ENCODE results near the gene SLC38A4.
"Not testable (repeated sequence)": the region's sequence is repeated elsewhere in the genome, so short reads cannot be mapped to it uniquely, and the experiment has no call there.

The SLC38A4 gene

DNA sequence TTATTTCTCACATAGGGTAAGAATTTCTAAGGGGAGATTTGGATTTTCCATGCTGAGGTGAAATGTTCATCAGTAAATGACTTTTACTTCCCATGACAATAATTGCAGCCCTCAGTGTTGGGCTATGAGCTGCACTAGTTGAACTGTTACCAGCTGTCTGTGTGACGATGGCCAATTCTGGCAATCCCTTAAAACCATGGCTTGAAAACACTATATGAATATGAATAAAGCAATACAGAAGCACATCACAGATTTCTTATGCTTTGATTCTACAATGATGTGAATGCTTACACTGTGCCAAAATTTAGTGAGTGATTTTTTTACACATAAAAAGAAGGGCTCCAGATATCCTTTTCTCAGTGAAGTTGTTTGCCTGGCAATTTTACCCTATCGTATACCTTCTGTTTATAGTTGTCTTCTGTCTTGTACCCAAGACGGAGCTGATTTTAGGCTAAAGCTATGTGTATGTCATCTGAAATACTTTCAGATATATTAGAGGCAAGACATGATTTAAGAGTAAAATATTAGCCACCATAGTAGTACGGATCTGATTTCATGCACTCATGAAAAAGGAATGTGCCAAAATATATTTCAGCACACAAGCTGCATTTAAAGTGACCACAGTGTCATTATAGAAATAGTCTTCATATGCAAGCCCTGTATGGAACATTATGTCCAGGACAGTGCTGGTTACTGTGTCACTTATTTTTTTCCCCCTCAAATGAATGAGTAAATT is 52.0 kb downstream of the SLC38A4 start:
- DNase-seq: no peak

DNA sequence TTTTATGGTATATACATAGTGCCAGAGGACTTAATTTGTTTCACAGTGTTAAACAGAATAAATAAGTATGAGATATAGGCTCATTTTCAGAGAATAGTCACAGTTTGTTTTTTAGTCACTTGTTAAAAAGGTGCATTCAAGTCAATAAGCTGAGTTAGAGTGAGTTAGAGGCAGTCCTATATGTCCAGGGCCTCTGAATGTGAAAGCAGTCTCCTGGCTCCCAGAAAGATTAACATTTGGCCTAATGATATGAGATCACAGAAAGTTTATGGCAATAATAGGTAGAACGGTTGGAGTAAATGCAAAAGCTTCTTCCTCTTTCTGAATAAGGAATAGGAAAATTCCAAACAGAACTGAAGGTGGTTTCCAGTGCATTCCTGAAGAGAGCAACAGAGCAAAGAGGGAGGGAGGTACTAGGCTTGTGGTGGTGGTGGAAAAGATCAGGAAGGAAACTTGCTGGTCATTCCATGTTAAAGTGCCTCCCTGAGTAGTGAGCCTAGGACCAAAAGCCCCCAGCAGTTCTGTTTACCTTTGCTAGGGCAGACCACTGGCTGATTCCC is 54.4 kb downstream of the SLC38A4 start:
- DNase-seq: no peak

DNA sequence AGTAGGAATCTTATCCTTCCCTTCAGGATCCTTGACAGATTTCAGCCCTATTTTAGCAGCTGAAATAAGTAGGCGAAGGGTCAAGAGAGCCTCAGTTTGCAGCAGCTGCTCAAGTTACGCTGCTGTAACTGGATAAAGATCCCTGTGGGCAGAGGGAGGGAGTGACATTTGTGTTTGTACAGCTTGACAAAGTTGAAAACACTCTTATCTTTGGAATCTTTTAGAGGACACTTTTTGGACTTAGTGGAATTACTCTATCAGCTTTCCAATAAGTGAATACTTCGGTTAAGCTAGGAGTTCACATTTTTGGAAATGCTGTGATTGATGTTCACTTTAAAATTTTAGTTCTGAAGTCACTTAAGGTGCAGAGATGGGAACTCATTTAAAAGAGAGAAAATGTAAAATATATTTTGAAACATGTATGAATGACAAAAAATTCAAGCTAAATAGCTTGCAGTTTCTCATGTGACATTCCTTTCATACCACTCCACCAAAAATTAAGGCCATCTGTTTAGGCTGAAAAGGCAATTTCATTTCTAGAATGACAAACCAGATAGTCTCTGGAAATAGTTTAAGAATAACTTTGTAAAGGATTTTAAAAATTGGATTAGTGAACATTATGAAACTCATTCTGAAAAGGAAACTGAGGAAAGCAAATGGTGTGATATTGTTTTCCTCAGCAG is 55.2 kb downstream of the SLC38A4 start:
- no peak for DNase-seq

DNA sequence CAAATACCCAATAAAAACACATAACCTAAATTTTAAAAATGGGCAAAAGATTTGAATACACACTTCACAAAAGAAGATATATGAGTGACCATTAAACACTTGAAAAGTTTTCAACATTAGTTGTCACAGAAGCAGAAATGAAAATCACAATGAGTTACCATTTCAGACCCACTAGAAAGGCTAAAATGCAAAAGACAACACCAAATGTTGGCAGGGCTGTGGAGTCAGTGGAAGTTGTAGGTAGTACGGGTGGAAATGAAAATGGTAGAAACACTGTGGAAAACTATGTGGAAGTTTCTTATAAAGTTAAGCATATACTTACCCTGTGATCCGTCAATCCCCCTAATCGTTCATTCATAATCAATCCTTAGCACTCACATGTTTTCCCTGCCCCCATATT is 61.8 kb downstream of the SLC38A4 start:
- no peak for DNase-seq

DNA sequence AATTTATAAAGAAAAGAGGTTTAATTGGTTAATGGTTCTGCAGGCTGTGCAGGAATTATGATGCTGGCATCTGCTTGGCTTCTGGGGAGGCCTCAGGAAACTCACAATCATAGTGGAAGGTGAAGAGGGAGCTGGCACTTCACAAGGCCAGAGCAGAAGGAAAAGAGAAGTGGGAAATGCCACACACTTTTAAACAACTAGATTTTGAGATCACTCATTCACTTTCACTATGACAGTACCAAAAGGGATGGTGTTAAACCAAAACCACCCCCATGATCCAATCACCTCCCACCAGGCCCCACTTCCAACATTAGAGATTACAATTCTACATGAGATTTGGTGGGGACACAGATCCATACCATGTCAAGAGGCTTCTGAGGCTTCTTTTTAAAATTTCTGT is 62.6 kb downstream of the SLC38A4 start:
- no peak for DNase-seq

DNA sequence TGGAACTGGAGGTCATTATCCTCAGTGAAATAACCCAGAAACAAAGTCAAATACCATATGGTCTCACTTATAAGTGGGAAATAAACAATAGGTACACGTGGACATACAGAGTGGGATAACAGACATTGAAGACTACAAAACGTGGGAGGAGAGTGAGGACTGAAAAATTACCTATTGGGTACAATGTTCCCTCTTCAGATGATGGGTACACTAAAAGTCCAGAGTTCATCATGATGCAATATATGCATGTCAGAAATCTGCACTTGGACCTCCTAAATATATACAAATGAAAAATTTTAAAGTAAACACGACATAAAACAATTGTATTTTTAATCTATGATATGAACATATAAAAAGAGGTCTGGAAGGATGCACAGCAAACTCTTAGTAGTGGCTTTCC is 71.2 kb downstream of the SLC38A4 start:
- no peak for DNase-seq

DNA sequence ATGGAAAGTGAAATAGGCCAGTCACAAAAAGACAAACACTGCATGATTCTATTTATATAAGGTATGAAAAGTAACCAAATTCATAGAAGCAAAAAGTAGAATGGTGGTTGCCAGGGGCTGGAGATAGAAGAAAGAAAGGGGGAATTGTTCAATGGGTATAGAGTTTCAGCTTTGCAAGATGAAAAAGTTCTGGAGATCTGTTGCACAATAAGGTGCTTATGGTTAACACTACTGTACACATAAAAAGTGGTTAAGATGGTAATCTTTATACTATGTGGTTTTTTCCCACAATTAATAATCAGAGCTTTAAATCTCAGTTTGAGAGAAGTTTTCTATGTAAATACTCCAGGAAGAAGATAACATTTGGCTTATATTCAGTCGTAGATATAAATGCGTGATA is 73.4 kb downstream of the SLC38A4 start:
- no peak for DNase-seq

DNA sequence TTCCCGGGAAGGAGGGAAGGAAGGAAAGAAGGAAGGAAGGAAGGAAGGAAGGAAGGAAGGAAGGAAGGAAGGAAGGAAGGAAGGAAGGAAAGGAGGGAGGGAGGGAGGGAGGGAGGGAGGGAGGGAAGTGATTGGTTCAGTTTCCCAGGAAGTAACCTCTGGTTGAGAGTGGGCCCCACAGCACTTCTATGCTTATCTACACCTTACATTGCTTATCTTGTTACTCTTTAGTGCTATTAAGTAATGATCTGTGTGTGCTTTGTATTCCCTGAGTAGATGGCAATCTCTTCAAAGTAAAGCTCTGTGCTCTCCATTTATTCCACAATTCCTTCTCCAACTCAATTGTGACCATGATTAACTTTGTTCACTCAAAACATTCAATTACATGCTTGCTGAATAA is 74.6 kb downstream of the SLC38A4 start:
- no peak for DNase-seq

DNA sequence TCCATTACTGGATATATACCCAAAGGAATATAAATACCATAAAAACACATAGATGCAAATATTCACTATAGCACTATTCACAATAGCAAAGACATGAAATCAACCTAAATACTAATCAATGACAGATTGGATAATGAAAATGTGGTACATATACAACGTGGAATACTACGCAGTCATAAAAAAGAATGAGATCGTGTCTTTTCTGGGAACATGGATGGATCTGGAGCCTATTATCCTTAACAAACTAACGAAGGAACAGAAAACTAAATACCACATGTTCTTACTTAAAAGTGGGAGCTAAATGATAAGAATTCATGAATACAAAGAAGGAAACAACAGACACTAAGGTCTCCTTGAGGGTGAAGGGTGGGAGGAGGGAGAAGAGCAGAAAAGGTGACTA is 76.5 kb downstream of the SLC38A4 start:
- no peak for DNase-seq

DNA sequence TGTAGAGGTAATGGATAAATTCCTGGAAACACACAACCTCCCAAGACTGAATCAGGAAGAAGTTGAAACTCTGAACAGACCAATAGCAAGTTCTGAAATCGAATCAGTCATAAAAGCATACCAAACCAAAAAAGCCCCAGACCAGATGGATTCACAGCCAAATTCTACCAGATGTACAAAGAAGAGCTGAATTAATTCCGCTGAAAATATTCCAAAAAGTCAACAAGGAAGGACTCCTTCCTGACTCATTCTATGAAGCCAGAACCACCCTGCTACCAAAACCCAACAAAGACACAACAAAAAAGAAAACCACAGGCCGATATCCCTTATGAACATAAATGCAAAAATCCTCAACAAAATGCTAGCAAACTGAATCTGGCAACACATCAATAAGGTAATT is 81.5 kb downstream of the SLC38A4 start:
- DNase-seq: no peak

DNA sequence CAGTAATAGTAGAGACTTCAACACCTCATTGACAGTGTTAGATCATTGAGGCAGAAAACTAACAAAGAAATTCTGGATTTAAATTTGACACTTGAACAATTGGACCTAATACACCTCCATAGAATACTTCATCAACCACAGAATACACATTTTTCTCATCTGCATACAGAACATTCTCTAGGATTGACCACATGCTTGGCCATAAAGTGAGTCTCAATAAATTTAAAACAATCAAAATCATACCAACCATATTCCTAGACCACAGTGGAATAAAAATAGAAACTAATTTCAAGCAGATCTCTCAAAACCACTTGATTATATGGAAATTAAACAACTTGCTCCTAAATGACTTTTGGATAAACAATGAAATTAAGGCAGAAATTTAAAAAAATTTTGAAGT is 82.3 kb downstream of the SLC38A4 start:
- DNase-seq: no peak

DNA sequence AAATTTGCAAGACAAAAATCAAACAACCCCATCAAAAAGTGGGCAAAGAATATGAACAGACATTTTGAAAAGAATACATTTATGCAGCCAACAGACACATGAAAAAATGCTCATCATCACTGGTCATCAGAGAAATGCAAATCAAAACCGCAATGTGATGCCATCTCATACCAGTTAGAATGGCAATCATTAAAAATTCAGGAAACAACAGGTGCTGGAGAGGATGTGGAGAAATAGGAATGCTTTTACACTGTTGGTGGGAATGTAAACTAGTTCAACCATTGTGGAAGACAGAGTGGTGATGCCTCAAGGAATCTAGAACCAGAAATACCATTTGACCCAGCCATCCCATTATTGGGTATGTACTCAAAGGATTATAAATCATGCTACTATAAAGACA is 83.5 kb downstream of the SLC38A4 start:
- not testable (repeated sequence) for DNase-seq

DNA sequence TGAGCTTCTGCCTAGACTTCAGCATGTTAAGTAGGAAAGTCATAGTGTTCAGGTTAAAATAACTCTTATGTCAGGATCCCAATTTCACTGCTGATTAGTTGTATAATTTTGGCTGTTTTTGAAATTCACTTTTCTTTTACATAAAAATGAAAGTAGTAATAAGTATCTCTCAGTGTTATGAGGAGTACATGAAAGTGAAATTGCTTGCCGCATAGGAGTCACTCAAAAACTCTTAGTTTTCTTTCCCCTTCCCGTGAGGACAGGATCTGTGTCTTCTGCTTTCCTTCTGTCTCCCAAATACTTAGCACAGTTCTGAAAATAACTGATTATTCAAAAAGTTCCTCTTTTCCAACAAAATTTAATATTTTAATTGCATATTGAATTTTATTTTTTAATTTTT is 100.5 kb downstream of the SLC38A4 start:
- DNase-seq: no peak

DNA sequence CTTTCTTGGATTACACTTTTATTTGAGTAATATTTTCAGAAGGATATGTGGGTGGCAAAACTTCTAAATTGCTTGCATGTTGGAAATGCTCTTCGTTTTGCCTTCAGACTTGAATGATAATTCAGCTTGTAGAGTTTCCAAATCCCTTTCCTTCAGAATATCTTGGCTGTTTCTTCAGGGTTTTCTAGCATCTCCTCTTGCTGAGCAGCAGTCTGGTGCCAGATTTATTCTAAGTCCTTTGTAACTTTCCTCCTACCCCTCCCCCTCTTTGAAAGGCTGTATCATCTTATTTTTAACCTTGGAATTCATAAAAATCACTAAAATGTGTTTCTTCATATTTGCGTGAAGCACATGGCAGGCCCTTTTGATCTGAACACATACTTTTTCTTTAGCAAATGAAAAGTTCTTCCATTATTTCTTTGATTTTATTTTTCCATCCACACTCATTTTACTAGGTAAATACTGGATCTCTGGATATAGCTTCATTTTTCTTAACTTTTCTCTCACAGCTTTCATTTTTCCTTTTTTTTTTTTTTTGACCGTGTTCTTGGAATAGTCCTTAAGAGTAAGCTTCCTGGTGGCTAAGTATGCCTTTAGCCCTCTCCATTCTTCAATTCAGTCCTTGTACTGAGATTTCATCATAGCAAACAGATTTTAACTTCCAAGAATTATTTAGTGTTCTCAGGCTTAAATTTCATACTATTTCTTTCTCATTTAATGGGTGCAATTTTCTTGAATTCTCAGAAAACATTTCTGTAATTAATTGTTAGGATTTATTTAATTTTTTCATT is 102.0 kb downstream of the SLC38A4 start:
- no peak for DNase-seq

DNA sequence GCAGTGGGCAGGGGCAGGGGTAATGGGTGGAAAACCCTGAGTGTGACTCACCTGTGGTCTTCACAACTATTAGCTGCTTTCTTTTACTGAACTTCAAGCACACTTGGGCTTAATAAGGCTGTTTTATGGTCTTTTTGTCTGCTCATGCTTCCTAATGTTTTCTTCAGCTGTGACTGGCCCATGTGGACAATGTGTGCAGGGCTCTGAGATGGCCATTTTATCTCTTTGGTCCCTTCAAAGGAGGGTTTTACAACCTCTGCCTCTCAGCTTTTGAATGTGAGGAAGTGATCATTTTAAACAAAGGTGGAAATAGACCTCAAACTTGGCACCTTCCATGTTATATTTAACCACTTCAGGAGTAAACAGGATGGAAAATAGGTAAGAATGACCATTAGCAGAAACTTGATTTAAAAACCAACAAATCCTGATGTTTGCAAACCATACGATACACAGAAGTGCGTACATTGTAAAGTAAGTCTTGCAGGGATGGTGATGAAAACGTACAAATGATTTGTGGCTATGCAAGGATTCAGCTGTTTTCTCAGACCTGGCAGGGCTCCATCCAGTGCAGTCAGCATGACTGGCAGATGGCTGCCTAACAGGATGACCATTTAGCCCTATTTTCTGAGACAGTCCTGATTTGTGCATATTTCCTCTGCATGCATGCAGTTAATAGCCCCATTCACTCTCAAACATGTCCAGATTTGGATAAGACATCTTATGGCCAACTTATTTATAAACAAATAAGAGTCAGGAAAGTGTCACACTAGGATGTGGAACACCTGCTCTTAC is 103.2 kb downstream of the SLC38A4 start:
- DNase-seq: no peak

DNA sequence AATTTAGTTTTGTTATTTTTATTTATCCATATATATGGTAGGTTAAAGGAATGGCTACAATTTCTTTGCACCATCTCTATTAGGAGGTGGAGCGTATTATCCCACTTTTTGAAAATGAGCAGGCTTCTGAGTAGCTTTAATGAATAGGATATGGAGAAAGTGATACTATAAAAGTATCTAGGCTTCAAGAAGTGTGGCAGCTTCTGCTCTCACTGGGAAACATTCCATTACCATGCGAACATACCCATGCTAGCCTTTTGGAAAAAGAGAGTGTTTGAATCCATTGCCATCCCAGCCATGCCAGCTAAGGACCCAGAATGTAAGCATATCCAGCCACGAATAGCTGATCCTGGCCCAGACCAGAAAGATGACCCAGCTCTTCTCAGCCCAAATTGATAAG is 107.3 kb downstream of the SLC38A4 start:
- no peak for DNase-seq

DNA sequence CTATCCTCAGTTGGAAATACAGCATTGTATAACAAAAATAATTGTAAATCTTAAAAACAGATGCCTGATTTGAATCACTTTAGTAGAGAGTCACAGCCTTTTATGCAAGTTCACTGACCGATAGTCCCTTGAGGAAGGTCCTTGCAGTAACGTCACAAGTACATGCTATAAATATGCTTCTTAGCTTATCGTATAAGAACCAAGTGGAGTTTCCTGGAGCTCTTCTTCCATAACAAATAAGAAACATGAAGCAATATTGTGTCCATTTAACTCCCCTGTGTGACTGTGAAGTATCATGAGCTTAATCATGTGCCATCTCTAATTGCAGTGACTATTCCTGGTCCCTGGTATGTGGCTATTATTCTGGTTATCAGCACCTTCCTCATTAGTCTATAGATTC is 107.9 kb downstream of the SLC38A4 start:
- no peak for DNase-seq

DNA sequence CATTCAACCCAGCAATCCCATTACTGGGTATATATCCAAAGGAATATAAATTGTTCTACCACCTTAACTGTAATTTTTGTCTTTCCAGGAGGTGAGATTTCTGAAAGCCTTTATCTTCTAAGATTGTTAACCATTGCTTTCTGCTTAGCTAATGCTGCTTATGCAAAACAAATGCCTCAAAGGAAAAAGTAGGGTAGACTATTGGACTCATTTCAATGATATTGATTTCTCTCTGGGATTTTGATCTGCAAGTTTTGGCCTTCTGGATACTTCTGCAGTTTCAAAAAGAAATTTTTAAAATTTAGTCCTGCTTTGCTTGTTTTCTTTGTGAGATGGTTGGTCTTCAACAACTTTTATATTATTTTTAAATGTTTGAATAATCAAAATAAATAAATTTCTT is 108.6 kb downstream of the SLC38A4 start:
- no peak for DNase-seq

All from activated CD4-positive, CD25-positive, alpha-beta regulatory T cell treated with anti-CD3 and anti-CD28 coated beads, Interleukin-2, amount 50 U/mL, for 72 hours (primary cell).